Naive B cell (primary cell): ENCODE data around the gene XRN2. TPM values are rescaled to one million over a fixed set of nuclear protein-coding genes. Genes with fewer than 3 reads are reported as not detected.

Experiments used
- ATAC-seq, 2 donors: fragments of 150-1000 bp; cut with Tn5 transposase; 2 replicates each; pipeline ENCODE4 v1.10.0; 2021; ENCODE audit warnings: low read depth in 2 of 2, mild to moderate bottlenecking in 2 of 2, moderate library complexity in 2 of 2
- DNase-seq: peaks from one replicate; pipeline ENCODE4 v3.0.0; 2022
- H3K27ac Mint-ChIP-seq, 6 donors: one replicate each; pipeline ENCODE4 v1.8.0; 2020 to 2022; ENCODE audit warnings: mild to moderate bottlenecking in 6 of 6, mixed read lengths in 6 of 6, moderate library complexity in 5 of 6, inconsistent platforms in 2 of 6
- H3K27me3 Mint-ChIP-seq, 3 donors: one replicate each; pipeline ENCODE4 v1.8.0; 2021 to 2022; ENCODE audit warnings: mixed read lengths in 3 of 3, mild to moderate bottlenecking in 1 of 3
- H3K36me3 Mint-ChIP-seq, 2 donors: one replicate each; pipeline ENCODE4 v1.8.0; 2020 to 2022; ENCODE audit warnings: mixed read lengths in 2 of 2, inconsistent platforms in 1 of 2, mild to moderate bottlenecking in 1 of 2
- H3K4me1 Mint-ChIP-seq, 3 donors: one replicate each; pipeline ENCODE4 v1.8.0; 2020 to 2022; ENCODE audit warnings: mixed read lengths in 3 of 3, inconsistent platforms in 1 of 3, mild to moderate bottlenecking in 1 of 3, moderate library complexity in 1 of 3
- H3K4me3 Mint-ChIP-seq, 8 donors: one replicate each; pipeline ENCODE4 v1.8.0; 2020 to 2022; ENCODE audit warnings: mild to moderate bottlenecking in 8 of 8, mixed read lengths in 8 of 8, moderate library complexity in 8 of 8, inconsistent platforms in 2 of 8
- H3K9me3 Mint-ChIP-seq, 7 donors: one replicate each; pipeline ENCODE4 v1.8.0; 2020 to 2022; ENCODE audit warnings: mixed read lengths in 7 of 7, mild to moderate bottlenecking in 5 of 7, inconsistent platforms in 2 of 7, moderate library complexity in 1 of 7
- polyA plus RNA-seq, 6 donors: library from polyadenylated mRNA; unstranded; fragments of 300-500 nt; fragmentation: Illumina TruSeq; gene quantifications; one replicate each; pipeline ENCODE4 v1.2.3, GENCODE V29; 2021; ENCODE audit warnings: low read depth in 6 of 6

XRN2 gene
- polyA plus RNA-seq, 6 donors from 2014 or later, result 41.5 to 59.4 (median 55.9) TPM

- Mint-ChIP-seq H3K4me3 (no peak overlapping the region), H3K36me3 (no peaks in the 10 kb centered on the region), H3K4me1 (no peaks in the 10 kb centered on the region), H3K9me3 (peaks cover 0 to 10% (median 2%) of the 10 kb centered on the region in 7 donors), H3K27ac (peak overlapping the region in 1 of 6 donors; percentile 35), H3K27me3 (peaks cover 22 to 38% (median 27%) of the 10 kb centered on the region in 3 donors)
- no peak for DNase-seq
- ATAC-seq, result no peak
These were observed 23.2 kb upstream of the XRN2 start for GRCh38 chr20:21279706-21280521.

- Mint-ChIP-seq H3K4me3 (no peak overlapping the region), H3K36me3 (peaks cover 0 to 4% of the 10 kb centered on the region in 2 donors), H3K9me3 (peaks cover under 1 to 12% (median 3%) of the 10 kb centered on the region in 7 donors), H3K27me3 (peaks cover 20 to 40% (median 30%) of the 10 kb centered on the region in 3 donors), H3K4me1 (no peaks in the 10 kb centered on the region), H3K27ac (no peak overlapping the region)
- DNase-seq, result no peak
- ATAC-seq, result no peak
These were observed 22.6 kb upstream of the XRN2 start for GRCh38 chr20:21280522-21281016.

DNA sequence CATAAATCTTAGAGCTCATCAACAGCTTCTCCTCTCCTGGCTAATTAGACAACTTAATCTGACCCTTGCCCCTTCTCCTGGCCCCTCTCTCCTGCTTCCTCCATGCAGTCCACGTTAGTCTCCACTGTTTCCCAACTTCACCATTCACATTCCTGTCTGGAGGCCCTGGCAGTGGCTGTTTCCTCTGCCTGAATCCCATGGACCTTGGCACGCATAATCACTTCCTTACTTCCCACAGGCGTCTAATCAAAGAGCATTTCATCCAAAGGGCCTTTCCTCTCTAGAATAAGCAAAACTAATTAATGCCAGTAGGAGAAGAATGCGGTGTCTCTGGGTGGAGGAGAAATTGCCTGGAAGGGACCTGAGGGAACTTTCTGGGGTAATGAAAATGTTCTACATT is 16.4 kb upstream of the XRN2 start:
- Mint-ChIP-seq H3K27ac (no peak overlapping the region), H3K4me3 (no peak overlapping the region), H3K27me3 (peaks cover 38 to 64% (median 40%) of the 10 kb centered on the region in 3 donors), H3K36me3 (peaks cover 0 to 10% of the 10 kb centered on the region in 2 donors), H3K9me3 (peaks cover 6 to 18% (median 11%) of the 10 kb centered on the region in 7 donors), H3K4me1 (no peaks in the 10 kb centered on the region)
- ATAC-seq (no peak), DNase-seq (no peak)

- H3K9me3 Mint-ChIP-seq, result peaks cover 6 to 13% (median 10%) of the 10 kb centered on the region in 7 donors
- peaks cover 0 to 10% of the 10 kb centered on the region in 2 donors for H3K36me3 Mint-ChIP-seq
- no peaks in the 10 kb centered on the region for H3K4me1 Mint-ChIP-seq
- H3K4me3 Mint-ChIP-seq, result no peak overlapping the region
- no peak for ATAC-seq
- no peak for DNase-seq
- peak overlapping the region in 1 of 6 donors; percentile 44 for H3K27ac Mint-ChIP-seq
- H3K27me3 Mint-ChIP-seq, result peaks cover 43 to 64% (median 44%) of the 10 kb centered on the region in 3 donors
These were observed 14.4 kb upstream of the XRN2 start for GRCh38 chr20:21288587-21289370.

DNA sequence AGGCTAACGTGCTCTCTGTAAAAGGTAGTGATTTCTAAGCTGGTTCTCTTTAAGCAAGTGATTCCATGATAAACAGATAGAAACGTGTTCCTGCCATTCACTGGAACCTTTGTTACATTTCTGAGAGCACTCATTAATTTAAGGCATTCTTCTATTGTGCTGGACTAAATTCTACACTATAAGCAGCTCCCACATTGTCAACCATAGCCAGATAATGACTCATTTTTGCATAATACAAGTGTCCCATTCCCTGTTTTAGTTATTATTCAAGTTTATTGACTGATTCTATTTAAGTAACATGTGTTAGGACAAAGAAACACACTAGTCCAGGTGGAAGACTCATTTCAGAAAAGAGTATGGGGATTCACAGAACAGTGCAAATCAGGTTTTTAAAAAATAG is 13.5 kb upstream of the XRN2 start:
- ATAC-seq (no peak), DNase-seq (no peak)
- H3K27me3 Mint-ChIP-seq, result peaks cover 38 to 68% (median 51%) of the 10 kb centered on the region in 3 donors
- no peak overlapping the region for H3K27ac Mint-ChIP-seq
- H3K9me3 Mint-ChIP-seq, result peaks cover 6 to 13% (median 9%) of the 10 kb centered on the region in 7 donors
- no peak overlapping the region for H3K4me3 Mint-ChIP-seq
- H3K36me3 Mint-ChIP-seq, result peaks cover 0 to 10% of the 10 kb centered on the region in 2 donors
- no peaks in the 10 kb centered on the region for H3K4me1 Mint-ChIP-seq

GRCh38 chr20:21291026-21291425 is 12.1 kb upstream of the XRN2 start:
- Mint-ChIP-seq H3K27ac (no peak overlapping the region), H3K9me3 (peaks cover 0 to 8% (median 3%) of the 10 kb centered on the region in 7 donors), H3K27me3 (peaks cover 27 to 63% (median 48%) of the 10 kb centered on the region in 3 donors), H3K4me3 (no peak overlapping the region), H3K36me3 (peaks cover 0 to 1% of the 10 kb centered on the region in 2 donors), H3K4me1 (no peaks in the 10 kb centered on the region)
- DNase-seq (no peak), ATAC-seq (no peak)

DNA sequence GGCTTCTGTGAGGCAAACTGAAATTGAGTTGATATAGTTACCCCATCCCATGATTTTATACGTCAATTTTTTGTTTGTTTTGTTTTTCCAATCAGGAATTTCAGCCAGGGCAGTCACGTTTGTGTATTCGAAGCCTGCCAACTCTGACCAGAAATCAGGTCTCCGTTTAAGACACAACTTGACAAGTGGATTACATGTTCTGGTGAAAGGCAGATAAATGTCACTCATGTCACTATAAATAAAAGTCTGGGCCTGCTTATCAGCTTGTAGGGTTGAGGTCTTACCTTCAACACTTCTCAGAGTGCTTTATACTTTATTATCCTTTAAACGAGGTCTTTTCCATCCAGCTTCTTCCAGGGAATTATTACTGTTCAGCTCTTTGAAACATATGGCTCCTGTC is 8.4 kb upstream of the XRN2 start:
- Mint-ChIP-seq H3K27ac (no peak overlapping the region), H3K36me3 (no peaks in the 10 kb centered on the region), H3K4me3 (no peak overlapping the region), H3K9me3 (no peaks in the 10 kb centered on the region), H3K4me1 (no peaks in the 10 kb centered on the region), H3K27me3 (peaks cover 22 to 47% (median 44%) of the 10 kb centered on the region in 3 donors)
- ATAC-seq (no peak), DNase-seq (no peak)

DNA sequence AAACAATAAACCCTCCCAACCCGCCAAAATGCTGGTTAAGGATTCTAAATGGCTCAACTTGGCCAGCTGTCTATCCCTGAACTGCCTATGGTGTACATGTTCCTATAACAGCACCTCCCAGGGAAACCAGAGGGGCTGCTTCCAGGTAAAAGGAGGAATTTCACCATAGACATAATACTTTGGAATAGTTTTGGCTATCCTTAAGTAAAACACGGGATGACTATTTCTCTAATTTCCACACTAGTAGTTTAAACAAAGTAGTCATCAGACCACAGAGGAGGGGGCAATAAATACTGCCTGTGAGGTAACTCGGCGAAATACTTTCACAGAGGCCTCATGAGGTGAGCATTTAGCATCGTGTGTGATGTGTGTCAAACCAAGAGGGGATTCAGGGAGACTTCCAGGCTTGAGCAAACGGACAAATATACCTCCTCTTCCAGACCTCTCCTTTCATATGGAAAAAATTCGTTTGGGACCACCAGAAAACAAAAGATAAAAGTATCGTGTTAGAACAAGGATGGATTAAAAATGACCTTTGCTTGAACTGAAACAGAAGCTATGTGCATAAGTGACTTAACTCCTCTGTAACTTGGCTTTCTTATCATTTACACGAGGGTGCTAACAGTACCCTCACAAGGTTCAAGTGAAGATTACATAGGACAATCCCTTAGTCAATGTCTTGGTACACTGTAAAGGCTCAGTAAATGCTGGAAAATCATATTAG is 1.0 kb upstream of the XRN2 start:
- Mint-ChIP-seq H3K4me1 (peaks cover 24 to 31% (median 26%) of the 10 kb centered on the region in 3 donors), H3K4me3 (peak overlapping the region; percentile 71 to 99 (median 96)), H3K9me3 (no peaks in the 10 kb centered on the region), H3K27me3 (peaks cover 12 to 16% (median 15%) of the 10 kb centered on the region in 3 donors), H3K36me3 (no peaks in the 10 kb centered on the region), H3K27ac (peak overlapping the region; percentile 52 to 99 (median 96))
- DNase-seq, result no peak
- ATAC-seq, result no peak

DNA sequence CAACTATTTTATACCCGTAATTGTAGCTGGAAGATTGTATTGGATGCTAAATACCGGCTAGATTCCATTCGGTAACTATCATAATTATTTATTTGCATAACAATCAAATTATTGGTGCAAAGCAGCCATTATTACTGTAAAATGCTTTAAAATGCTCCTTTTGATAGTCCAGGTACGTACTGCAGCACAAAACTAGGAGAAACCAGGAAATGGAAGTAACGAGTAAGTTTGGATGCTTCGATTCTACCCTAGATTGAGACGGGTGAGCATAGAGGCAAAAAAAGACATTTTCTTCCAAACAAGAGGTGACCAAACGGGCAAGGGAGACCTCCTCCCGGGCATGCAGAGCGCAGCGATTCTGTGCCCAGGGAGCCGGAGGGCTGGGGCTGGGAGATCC is 469 bp upstream of the XRN2 start:
- H3K9me3 Mint-ChIP-seq, result no peaks in the 10 kb centered on the region
- H3K4me3 Mint-ChIP-seq, result peak overlapping the region; percentile 92 to 99 (median 98)
- peak; percentile 24 to 29 for ATAC-seq
- H3K36me3 Mint-ChIP-seq, result no peaks in the 10 kb centered on the region
- peaks cover 6 to 16% (median 10%) of the 10 kb centered on the region in 3 donors for H3K27me3 Mint-ChIP-seq
- peaks cover 24 to 31% (median 26%) of the 10 kb centered on the region in 3 donors for H3K4me1 Mint-ChIP-seq
- DNase-seq, result no peak
- H3K27ac Mint-ChIP-seq, result peak overlapping the region; percentile 52 to 99 (median 96)

DNA sequence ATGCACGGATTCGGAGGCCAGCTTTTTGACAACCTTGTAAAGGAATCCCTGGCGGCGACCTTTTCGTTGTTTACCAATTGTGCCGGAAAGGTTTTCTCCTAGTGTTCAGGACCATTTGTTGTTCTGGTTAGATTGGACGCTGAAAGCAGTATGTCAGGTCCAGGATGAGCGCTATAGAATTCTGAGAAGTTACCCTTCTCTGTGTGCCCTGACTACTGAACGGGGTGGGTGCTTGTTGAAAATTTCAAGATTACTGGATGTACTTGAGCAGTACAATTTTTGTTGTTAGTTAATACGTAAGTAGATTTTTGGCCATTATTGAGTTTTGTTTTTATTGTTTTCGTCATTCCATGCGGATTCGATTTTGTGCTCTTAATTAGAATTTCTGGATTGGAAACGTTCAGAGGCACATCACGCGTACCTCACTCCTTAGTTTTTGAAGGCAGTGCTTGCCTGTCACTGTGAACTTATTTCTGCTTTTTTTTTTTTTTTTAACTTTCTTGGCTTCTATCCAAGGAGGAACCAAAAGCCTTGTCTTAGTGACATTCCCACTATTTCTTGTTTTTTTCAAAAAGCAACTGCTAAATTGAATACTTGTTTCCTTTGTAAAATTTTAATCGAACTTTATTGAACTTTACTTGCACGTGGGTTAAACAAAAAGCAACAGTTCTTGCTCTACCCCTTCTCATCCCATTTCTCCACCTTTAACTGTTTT is 898 bp downstream of the XRN2 start:
- peak; percentile 5 to 9 for ATAC-seq
- peak; percentile 18 for DNase-seq

GRCh38 chr20:21308340-21308739 is 5.2 kb downstream of the XRN2 start:
- Mint-ChIP-seq H3K4me1 (peaks cover 35 to 61% (median 54%) of the 10 kb centered on the region in 3 donors), H3K4me3 (peak overlapping the region in 4 of 8 donors; percentile 11 to 45 (median 30)), H3K36me3 (peaks cover 9 to 10% of the 10 kb centered on the region in 2 donors), H3K27me3 (no peaks in the 10 kb centered on the region), H3K27ac (no peak overlapping the region), H3K9me3 (peaks cover 0 to 2% (median 0%) of the 10 kb centered on the region in 7 donors)
- no peak for DNase-seq
- no peak for ATAC-seq

More for the DNA sequence above, 898 bp downstream of the XRN2 start:
- peaks cover 32 to 37% (median 34%) of the 10 kb centered on the region in 3 donors for H3K4me1 Mint-ChIP-seq
- peak overlapping the region; percentile 95 to 99 (median 98) for H3K27ac Mint-ChIP-seq
- peaks cover 9% of the 10 kb centered on the region in 2 donors for H3K36me3 Mint-ChIP-seq
- H3K4me3 Mint-ChIP-seq, result peak overlapping the region; percentile 92 to 99 (median 98)
- H3K27me3 Mint-ChIP-seq, result peaks cover 0 to 10% (median under 1%) of the 10 kb centered on the region in 3 donors
- peaks cover 0 to 2% (median 0%) of the 10 kb centered on the region in 7 donors for H3K9me3 Mint-ChIP-seq
